Hematopoietic multipotent progenitor cell treated with erythropoietin and hydrocortisone succinate and interleukin-3 and kit ligand, for 15 days (in vitro differentiated cells): ENCODE data around the gene SSC4D.
"Not testable (repeated sequence)": the region's sequence is repeated elsewhere in the genome, so short reads cannot be mapped to it uniquely, and the experiment has no call there.

Experiments
- DNase-seq: peaks from one replicate; pipeline ENCODE4 v3.0.0-alpha.2; 2015; ENCODE audit warnings: low spot score

SSC4D gene

DNA sequence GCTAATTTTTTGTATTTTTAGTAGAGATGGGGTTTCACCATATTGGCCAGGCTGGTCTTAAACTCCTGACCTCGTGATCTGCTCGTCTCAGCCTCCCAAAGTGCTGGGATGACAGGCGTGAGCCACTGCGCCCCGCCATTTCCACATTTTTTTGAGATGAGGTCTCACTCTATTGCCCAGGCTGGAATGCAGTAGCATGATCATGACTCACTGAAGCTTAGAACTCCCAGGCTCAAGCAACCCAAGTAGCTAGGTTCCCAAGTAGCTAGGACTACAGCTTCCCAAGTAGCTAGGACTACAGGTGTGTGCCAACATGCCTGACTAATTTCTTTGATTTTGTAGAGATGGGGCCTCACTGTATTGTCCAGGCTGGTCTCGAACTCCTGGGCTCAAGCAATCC lies 11.6 kb upstream of the SSC4D start:
- DNase-seq = not testable (repeated sequence)

DNA sequence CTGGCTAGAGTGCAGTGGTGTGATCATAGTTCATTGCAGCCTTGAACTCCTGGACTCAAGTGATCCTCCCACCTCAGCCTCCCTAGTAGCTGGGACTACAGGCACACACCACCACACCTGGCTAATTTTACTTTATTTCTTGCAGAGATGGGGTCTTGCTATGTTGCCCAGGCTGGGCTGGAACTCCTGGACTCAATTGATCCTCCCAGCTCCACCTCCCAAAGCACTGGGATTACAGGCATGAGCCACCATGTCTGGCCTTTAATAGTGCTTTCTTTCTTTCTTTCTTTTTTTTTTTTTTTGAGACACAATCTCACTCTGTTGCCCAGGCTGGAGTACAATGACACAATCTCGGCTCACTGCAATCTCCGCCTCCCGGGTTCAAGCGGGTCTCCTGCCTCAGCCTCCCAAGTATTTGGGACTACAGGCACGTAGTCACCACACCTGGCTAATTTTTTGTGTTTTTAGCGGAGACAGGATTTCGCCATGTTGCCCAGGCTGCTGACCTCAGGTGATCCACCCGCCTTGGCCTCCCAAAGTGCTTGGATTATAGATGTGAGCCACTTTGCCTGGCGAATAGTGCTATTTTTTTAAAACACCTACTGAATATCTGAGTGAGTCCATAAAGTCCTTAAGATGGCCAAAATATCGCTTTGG lies 8.3 kb upstream of the SSC4D start:
- not testable (repeated sequence) for DNase-seq

DNA sequence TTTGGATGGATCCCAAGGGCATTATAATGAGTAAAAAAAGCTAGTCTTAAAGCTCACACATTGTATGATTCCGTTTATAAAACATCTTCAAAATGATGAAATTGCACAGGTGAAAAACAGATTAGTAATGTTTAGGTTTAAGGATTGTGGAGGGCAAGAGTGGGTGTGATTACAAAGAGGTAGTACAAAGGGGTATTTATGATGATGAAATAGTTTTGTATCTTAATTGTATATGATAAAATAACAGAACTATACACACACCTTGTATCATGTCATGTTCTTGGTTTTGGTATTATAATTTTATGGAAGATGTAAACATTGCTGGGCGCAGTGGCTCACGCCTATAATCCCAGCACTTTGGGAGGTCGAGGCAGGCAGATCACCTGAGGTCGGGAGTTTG lies 2.8 kb upstream of the SSC4D start:
- DNase-seq = no peak

DNA sequence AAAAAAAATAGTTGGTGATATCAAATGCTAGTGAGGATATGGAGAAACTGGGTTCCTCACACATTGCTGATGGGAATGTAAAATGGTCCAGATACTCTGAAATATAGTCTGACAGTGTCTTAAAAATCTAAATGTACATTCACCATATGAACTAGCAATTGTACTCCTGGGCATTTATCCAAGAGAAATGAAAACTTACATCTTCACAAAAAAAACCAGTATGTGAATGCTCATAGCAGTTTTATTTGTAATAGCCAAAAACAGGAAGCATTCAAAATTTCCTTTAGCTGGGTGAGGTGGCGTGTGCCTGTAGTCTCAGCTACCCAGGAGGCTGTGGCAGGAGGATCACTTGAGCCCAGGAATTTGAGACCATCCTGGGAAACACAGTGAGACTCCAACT lies 2.1 kb upstream of the SSC4D start:
- no peak for DNase-seq

DNA sequence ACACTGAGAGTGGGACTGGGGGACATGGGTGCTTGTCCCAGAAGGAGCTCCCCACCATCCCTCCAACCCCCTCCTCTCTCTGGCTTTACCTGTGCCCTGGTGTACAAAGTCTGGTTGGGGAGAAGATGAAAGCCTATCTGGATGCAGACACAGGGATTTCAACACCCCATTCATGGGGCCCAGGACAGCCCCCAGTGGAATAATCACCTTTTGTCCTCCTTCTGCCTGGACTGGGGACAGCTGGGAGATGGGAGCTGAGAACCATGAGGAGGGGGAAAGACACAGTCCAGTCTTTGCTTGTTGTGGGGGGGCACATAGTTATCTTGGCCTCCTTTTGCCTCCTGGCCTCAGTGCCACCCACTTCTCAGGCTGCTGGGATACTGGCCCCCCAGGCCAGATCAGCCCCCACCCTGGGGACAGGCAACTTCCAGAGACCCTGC lies 1.4 kb downstream of the SSC4D start:
- no peak for DNase-seq

DNA sequence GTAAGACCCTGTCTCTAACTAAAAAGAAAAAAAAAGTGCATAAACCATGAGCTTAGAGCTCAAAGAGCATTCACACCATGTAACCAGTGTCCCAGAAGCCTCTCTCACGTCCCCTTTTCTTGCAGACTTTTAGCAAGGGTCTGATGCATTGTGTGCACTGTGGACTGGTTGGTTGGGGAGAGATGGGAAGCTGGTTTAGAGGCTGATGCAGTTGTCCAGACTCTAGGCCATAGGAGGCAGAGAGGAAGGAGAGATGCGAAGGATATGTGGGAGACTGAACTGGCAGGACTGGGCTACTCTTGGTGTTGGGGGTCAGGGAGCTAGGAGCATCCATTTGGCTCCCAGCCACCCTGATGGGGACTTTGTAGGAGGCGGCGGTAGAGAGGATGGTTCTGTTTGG lies 1.8 kb downstream of the SSC4D start:
- no peak for DNase-seq

DNA sequence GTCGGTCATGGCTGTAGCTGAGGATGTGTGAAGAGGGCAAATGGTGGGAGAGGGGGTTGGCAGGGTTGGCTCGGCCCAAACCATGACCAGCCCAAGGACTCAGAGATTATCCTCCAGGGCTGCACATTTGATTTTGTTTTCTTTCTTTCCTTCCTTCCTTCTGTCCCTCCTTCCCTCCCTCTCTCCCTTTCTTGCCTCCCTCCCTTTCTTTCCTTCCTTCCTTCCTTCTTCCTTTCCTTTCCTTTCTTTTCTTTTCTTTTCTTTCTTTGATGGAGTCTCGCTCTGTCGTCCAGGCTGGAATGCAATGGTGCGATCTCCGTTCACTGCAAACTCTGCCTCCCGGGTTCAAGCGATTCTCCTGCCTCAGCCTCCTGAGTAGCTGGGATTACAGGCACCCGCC lies 3.8 kb downstream of the SSC4D start:
- DNase-seq = no peak

DNA sequence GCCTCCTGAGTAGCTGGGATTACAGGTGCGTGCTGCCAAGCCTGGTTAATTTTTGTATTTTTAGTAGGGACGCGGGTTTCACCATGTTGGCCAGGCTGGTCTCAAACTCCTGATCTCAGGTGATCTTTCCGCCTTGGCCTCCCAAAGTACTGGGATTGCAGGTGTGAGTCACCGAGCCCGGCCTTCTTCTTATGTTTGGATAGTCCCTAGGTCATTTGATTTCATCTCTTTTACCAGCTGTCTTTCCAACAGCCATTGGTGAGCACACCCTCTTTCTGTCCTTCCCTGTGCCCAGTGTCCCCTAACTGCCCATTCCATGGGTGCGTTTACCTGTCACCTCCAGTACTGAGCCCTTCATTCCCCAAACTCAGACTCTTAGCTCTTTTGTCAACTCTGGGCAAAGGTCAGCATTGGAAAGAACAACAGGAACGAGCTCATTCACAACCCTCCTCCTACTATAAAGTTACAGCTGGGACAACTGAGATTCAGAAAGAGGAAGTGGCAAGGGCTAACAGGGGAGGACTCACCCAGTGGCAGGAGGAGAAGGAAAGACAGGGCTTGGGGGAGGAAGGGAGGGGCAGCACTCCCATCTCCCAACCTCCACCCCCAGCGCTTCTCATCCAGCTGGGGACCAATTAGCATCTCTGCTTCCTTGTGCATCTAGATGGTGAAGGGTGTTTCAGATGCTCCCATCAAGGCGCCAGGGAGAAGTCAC lies 5.6 kb downstream of the SSC4D start:
- DNase-seq = no peak

DNA sequence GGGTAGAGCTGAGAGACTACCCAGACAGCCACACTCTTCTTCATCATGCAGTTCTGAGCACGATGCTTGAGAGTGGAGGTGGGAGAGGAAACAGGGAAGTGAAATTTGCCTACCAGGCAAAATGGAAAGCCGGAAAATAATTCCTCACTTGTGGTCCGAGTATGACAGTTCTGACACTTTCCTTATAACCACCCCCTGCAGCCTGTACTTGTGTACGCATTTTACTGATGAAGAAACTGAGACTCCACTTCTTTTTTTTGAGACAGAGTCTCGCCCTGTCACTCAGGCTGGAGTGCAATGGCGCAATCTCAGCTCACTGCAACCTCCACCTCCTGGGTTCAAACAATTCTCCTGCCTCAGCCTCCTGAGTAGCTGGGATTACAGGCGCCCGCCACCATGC lies 6.4 kb downstream of the SSC4D start:
- not testable (repeated sequence) for DNase-seq

DNA sequence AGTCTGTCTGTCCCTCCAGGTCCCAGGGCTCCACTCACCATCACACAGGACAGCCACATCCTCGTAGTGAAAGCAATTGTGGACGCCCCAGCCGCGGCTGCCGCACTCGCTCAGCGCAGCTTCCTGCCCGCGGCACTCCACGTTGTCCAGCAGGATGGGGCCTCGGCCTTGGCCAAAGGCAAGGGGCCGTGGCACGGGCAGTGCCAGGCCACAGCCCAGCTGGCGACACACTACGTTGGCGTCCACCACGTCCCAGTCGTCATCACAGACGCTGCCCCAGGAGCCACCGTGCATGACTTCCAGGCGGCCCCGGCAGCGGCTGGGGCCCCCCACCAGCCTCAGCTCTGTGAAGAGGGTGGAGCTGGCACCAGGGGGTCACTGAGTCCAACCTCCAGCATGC lies 9.2 kb downstream of the SSC4D start:
- DNase-seq = no peak

DNA sequence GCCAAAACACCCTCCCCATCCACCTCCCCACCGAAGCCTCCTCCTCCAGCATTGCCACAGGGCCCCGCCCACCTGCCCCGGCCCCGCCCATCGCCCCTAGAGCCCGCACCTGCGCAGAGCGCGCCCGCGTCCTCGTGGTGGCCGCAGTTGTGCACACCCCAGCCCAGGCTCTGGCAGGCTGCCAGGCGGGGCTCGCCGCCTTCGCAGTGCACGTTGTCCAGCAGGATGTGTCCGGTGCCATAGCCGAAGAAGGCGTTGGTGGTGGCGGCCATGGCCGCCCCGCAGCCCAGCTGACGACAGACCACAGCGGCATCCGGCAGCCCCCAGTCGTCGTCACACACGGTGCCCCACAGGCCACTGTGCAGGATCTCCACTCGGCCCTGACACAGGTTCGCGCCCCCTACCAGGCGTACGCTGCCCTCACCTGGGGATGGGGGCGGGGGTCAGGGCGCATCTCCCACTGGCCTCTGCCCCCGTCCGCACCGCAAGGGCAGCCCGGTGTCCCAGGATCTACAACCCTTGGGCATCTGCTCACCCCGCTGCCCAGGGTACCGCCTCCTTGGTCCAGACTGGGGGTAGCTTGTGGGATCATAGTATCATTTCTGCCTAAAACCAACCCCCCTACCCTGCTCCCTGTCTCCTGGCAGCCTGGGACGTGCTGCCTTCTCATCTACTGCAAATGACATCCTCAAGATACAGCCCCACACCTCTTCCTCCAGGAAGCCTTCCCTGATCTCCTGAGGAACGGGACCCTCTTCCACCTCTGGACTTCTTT lies 11.9 kb downstream of the SSC4D start:
- peak; percentile 73 for DNase-seq

DNA sequence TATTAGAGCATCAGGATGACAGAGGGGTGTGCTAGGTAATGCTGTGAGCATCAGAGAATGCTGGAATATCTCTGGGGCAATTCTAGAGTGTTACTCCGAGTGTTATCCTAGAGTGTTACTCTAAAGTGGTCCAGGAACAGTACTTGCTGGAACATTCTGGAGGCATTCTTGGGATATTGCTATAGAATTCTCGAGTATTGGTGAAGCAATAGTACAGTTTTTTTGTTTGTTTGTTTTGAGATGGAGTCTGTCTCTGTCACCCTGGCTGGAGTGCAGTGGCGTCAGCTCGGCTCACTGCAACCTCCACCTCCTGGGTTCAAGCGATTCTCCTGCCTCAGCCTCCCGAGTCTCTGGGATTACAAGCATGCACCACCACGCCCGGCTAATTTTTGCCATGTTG lies 12.6 kb downstream of the SSC4D start:
- no peak for DNase-seq

DNA sequence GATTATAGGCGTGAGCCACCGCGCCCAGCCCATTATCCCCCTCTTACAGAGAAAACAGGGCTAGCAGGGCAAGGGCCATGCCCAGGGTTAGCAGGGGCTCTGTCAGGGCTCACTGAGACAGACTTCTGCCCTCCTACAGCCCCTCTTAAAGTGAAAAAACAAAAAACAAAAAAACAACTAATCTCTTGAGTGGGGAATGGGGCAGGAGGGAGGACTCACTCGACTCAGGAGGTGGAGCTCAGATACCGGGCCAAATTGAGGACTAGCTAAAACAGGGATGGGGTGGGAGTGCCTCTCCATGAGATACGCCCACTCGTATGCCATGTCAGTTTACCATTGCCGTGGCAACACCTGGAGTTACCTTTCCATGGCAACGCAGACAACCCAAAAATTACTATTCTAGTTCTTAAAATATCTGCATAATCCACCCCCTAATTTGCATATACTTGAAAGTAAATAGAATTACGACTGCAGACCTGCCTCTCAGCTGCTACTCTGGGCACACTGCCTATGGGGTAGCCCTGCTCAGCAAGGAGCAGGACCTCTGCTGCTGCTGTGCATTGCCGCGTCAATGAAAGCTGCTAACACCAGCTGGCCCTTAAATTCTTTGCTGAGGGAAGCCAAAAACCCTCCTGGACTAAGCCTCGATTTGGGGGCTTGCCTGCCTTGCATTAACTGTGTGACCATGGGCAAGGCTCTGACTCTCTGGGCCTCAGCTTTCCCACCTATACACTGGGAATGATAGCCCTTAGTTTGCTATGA lies 13.4 kb downstream of the SSC4D start:
- no peak for DNase-seq

DNA sequence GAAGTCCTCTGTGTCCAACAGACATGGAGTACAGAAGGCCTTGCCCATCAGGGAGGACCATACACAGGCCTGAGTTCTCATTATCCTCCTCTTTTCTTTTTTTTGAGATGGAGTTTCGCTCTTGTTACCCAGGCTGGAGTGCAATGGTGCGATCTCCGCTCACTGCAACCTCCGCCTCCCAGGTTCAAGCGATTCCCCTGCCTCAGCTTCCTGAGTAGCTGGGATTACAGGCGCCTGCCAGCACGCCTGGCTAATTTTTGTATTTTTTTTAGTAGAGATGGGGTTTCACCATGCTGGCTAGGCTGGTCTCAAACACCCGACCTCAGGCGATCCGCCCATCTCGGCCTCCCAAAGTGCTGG lies 13.9 kb downstream of the SSC4D start:
- not testable (repeated sequence) for DNase-seq

DNA sequence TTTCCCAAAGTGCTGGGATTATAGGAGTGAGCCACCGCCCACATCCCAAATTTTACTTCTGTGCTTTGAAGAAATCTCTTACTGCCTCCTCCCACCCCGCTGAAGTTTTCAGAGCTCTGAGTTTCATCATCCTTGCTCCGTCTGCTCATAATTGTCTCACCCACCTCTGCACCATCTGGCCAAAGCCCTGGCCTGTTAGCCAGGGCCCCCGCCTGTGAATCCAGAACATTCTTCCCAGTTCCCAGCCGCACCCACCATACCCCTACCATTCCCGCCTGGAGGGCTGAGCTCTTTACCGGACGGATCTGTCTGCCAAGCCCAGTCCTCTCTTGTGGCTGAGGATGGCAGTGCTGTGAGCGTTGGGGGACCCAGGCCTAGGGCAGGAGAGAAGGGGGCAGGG lies 14.5 kb downstream of the SSC4D start:
- no peak for DNase-seq

DNA sequence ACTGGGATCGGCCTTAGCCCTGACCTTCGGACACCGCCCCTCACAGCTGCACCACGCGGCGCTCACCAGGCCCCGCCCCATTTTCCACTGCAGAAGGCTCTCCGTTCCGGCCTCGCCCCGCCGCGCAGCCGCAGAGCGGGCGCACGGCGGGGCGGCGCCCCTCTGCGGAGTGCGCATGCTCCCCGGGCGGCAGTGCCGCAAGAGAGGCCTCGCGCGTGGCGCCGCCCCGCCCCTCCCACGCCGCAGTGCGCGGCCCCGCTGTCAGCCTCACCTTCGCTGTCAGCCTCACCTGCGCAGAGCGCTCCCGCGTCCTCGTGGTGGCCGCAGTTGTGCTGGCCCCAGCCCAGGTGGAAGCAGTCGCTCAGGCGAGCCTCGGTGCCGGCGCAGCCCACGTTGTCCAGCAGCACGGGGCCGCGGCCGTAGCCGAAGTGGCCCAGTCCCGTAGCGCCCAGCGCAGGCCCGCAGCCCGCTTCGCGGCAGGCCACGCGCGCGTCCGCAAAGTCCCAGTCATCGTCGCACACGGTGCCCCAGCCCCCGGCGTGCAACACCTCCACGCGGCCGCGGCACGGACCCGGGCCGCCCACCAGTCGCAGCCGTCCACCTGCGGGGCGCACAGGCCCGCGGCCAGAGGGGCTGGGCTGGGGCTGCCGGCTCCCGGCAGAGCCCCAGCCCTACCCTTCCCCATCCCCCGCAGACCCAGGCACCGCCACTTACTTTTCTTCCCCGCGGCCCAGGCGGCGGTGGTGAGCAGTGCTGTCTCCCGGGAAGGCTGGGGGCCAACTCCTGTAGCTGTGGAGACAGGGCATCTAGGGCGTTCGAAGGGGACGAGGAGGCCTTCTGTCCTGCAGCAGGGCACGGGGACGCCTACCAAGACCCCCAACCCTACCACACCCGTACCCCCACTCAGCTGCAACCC lies 16.1 kb downstream of the SSC4D start:
- DNase-seq = peak; percentile 95

DNA sequence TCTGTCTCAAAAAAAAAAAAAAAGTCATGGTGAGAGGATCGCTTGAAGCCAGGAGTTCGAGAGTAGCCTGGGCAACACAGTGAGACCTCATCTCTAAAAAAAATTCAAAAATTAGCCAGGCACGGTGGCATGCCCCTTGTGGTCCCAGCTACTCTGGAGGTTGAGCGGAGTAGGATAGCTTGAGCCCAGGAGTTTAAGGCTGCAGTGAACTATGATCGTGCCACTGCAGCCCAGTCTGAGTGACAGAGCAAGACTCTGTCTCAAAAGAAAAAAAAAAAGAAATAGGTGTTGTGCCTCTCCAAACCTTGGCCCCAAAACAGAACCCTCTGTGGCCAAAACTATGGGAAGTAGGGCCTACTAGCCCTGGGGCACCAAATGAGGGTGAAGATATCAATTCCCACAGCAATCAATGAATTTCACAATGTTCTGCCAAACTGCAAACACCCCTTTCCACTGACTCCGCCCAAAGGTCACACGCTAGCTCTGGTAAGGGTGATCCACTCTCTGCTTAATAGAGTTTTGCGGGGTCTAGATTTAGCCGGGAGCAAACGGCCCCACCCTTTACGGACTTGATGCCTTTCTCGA lies 16.9 kb downstream of the SSC4D start:
- DNase-seq = no peak

DNA sequence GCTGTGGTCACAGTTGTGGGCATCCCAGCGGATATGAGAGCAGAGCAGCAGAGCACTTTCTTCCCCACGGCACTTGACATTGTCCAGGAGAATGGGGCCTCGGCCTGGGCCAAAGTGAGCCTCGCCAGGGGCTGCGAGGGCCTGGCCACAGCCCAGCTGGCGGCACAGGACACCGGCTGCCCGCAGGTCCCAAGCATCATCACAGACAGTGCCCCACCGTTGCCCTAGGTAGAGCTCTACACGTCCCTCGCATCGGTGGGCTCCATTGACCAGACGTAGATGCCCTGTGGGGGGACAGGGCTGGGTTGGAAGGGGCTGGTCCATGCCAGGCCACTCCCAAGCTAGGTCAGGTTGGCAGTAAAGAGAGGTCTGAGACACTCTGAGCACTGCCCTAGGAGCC lies 19.4 kb downstream of the SSC4D start:
- DNase-seq = no peak

DNA sequence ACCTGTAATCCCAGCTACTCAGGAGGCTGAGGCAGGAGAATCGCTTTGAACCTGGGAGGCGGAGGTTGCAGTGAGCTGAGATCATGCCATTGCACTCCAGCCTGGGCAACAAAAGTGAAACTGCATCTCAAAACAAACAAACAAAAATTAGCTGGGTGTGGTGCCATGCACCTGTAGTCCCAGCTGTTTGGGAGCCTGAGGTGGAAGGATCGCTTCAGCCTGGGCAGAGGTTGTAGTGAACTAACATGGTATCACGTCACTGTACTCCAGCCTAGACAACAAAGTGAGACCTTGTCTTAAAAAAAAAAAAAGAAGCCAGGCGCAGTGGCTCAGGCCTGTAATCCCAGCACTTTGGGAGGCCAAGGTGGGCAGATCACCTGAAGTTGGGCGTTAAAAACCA lies 21.7 kb downstream of the SSC4D start:
- not testable (repeated sequence) for DNase-seq

DNA sequence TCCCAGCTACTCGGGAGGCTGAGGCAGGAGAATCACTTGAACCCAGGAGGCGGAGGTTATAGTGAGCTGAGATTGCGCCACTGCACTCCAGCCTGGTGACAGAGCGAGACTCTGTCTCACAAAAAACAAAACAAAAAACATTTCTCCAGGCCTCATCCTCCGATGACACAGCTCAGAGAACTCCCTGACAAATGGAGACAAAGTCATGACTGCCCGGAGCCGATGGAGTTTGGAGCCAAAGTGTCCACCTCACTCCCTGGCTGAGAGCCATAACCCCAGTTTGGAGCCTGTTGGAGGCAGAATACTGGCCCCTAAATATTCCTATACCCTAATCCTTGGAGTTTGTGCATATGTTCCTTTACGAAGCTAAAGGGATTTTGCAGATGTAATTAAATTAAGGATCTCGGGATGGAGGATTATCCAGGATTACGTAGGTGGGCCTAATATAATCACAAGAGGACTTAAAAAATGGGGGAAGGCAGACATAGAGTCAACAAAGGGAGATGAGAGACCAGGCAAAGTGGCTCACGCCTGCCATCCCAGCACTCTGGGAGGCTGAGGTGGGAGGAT lies 22.7 kb downstream of the SSC4D start:
- no peak for DNase-seq
